RWPE2 (cell line): ENCODE results near the gene MYEF2.
A peak's percentile ranks its signal among the peaks of the same experiment; 100 is the strongest.

Experiments used
- ATAC-seq: fragments of 200-7000 bp; cut with Tn5 transposase; 3 replicates; pipeline ENCODE4 v1.9.1; 2021; ENCODE audit warnings: low read depth
- DNase-seq: peaks from one replicate; pipeline ENCODE4 v3.0.0-alpha.2; 2020; ENCODE audit warnings: low spot score
- H3K27ac ChIP-seq: fragments of 450-650 bp; 2 replicates; pipeline ENCODE4 v1.5.1; 2017; ENCODE audit warnings: mild to moderate bottlenecking; ENCODE audit not compliant: poor library complexity, severe bottlenecking
- H3K27me3 ChIP-seq: fragments of 250-450 bp; sonication (Bioruptor Pico); 2 replicates; pipeline ENCODE4 v1.5.1; 2021; ENCODE audit warnings: mild to moderate bottlenecking, moderate library complexity; ENCODE audit not compliant: insufficient read depth, poor library complexity, severe bottlenecking
- H3K36me3 ChIP-seq: fragments of 250-450 bp; sonication (Bioruptor Pico); 2 replicates; pipeline ENCODE4 v1.5.1; 2020; ENCODE audit warnings: low read depth, mild to moderate bottlenecking, moderate library complexity
- H3K4me1 ChIP-seq: fragments of 250-450 bp; sonication (Bioruptor Pico); 2 replicates; pipeline ENCODE4 v1.5.1; 2021; ENCODE audit warnings: mild to moderate bottlenecking, moderate library complexity; ENCODE audit not compliant: insufficient read depth, poor library complexity, severe bottlenecking
- H3K4me3 ChIP-seq: fragments of 250-450 bp; sonication (Bioruptor Pico); 2 replicates; pipeline ENCODE4 v1.5.1; 2021; ENCODE audit warnings: mild to moderate bottlenecking, moderate library complexity; ENCODE audit not compliant: severe bottlenecking
- H3K9me3 ChIP-seq: fragments of 250-450 bp; sonication (Bioruptor Pico); 2 replicates; pipeline ENCODE4 v1.5.1; 2021; ENCODE audit warnings: mild to moderate bottlenecking, moderate library complexity; ENCODE audit not compliant: severe bottlenecking
- CTCF ChIP-seq: fragments of 450-650 bp; IDR thresholded peaks from one replicate; pipeline ENCODE4 v1.5.1; 2017; ENCODE audit warnings: mild to moderate bottlenecking, moderate library complexity; ENCODE audit not compliant: poor library complexity, severe bottlenecking

Gene MYEF2

GRCh38 chr15:48103647-48104046 lies 74.4 kb downstream of the MYEF2 start:
- Histone ChIP-seq H3K9me3 (no peaks in the 10 kb centered on the region), H3K27me3 (peaks cover 7% of the 10 kb centered on the region), H3K36me3 (no peaks in the 10 kb centered on the region), H3K4me1 (no peaks in the 10 kb centered on the region), H3K4me3 (no peak overlapping the region), H3K27ac (no peak overlapping the region)
- no peak for TF ChIP-seq CTCF
- DNase-seq (no peak), ATAC-seq (no peak)

- no peak overlapping the region for H3K27ac ChIP-seq
- H3K4me3 ChIP-seq = no peak overlapping the region
- H3K27me3 ChIP-seq = peaks cover 7% of the 10 kb centered on the region
- H3K36me3 ChIP-seq = no peaks in the 10 kb centered on the region
- ATAC-seq (no peak), DNase-seq (no peak)
- no peaks in the 10 kb centered on the region for H3K4me1 ChIP-seq
- TF ChIP-seq CTCF = no peak
- H3K9me3 ChIP-seq = no peaks in the 10 kb centered on the region
These were observed 75.9 kb downstream of the MYEF2 start for GRCh38 chr15:48102167-48102566.

- no peaks in the 10 kb centered on the region for H3K4me1 ChIP-seq
- ATAC-seq (no peak), DNase-seq (no peak)
- H3K27me3 ChIP-seq = peaks cover under 1% of the 10 kb centered on the region
- no peak for TF ChIP-seq CTCF
- H3K4me3 ChIP-seq = no peak overlapping the region
- H3K9me3 ChIP-seq = no peaks in the 10 kb centered on the region
- H3K27ac ChIP-seq = no peak overlapping the region
- no peaks in the 10 kb centered on the region for H3K36me3 ChIP-seq
These were observed 76.6 kb downstream of the MYEF2 start for GRCh38 chr15:48101376-48101961.

GRCh38 chr15:48097264-48097663 lies 80.8 kb downstream of the MYEF2 start:
- Histone ChIP-seq H3K27ac (no peak overlapping the region), H3K36me3 (no peaks in the 10 kb centered on the region), H3K4me1 (no peaks in the 10 kb centered on the region), H3K27me3 (no peaks in the 10 kb centered on the region), H3K4me3 (no peak overlapping the region), H3K9me3 (no peaks in the 10 kb centered on the region)
- no peak for DNase-seq
- no peak for ATAC-seq
- TF ChIP-seq CTCF = no peak

GRCh38 chr15:48096813-48097212 lies 81.3 kb downstream of the MYEF2 start:
- no peak for DNase-seq

More at GRCh38 chr15:48096813-48097212, 81.3 kb downstream of the MYEF2 start:
- Histone ChIP-seq H3K36me3 (no peaks in the 10 kb centered on the region), H3K9me3 (no peaks in the 10 kb centered on the region), H3K27ac (no peak overlapping the region), H3K4me1 (no peaks in the 10 kb centered on the region), H3K27me3 (no peaks in the 10 kb centered on the region), H3K4me3 (no peak overlapping the region)
- ATAC-seq = peak; percentile 89
- TF ChIP-seq CTCF = no peak
